ACC112 (cell line): ENCODE data around the gene CFDP1.

Source experiments
- H2AFZ ChIP-seq: fragments of 200-600 bp; sonication (generic); one replicate; pipeline ENCODE4 v1.6.0; 2017; ENCODE audit warnings: antibody characterized with exemption, low read length; ENCODE audit not compliant: unreplicated experiment
- H3K27ac ChIP-seq: fragments of 200-600 bp; sonication (generic); 2 replicates; pipeline ENCODE4 v1.5.1; 2014; ENCODE audit warnings: low read depth, mild to moderate bottlenecking, antibody characterized with exemption, low read length, moderate library complexity
- H3K27me3 ChIP-seq: fragments of 200-600 bp; sonication (generic); 2 replicates; pipeline ENCODE4 v1.6.1; 2014; ENCODE audit warnings: mild to moderate bottlenecking, antibody characterized with exemption, low read length, moderate library complexity, mixed read lengths; ENCODE audit not compliant: insufficient read depth
- H3K36me3 ChIP-seq: fragments of 200-600 bp; sonication (generic); 2 replicates; pipeline ENCODE4 v1.6.1; 2016; ENCODE audit warnings: mild to moderate bottlenecking, antibody characterized with exemption, low read length, moderate library complexity, mixed read lengths; ENCODE audit not compliant: insufficient read depth
- H3K4me1 ChIP-seq: fragments of 200-600 bp; sonication (generic); one replicate; pipeline ENCODE4 v1.6.1; 2016; ENCODE audit warnings: low read length, mixed read lengths; ENCODE audit not compliant: insufficient read depth, unreplicated experiment, control insufficient read depth
- H3K4me3 ChIP-seq: fragments of 200-600 bp; sonication (generic); 2 replicates; pipeline ENCODE4 v1.5.1; 2014; ENCODE audit warnings: mild to moderate bottlenecking, low read depth, low read length
- H3K79me2 ChIP-seq: fragments of 200-600 bp; sonication (generic); one replicate; pipeline ENCODE4 v1.6.0; 2016; ENCODE audit warnings: low read length; ENCODE audit not compliant: control insufficient read depth, unreplicated experiment, insufficient read depth

The CFDP1 gene

DNA sequence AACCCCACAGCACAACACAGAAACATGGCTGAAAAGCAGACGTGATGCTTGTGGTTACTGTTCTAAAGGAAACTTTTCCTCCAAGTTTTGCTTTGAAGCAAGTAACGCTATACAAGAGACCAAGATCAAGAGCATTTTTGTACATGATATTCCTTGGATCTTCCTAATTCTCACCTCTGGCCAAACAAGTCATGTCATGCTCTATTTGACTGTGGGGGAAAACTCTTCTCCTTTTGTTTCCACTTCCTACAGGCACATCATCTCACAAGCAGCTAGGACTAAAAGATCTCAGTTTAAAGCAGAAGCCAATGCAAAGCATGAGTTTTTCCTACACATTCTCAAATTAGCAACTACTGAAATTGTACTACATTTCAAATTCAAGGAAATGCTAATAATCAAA is 50.7 kb downstream of the CFDP1 start:
- Histone ChIP-seq H3K79me2 (peaks cover 4% of the 10 kb centered on the region), H3K27ac (no peak overlapping the region)

GRCh38 chr16:75380870-75381269 is 52.4 kb downstream of the CFDP1 start:
- H2AFZ ChIP-seq = no peak overlapping the region
- peak overlapping the region; percentile 95 for H3K27ac ChIP-seq
- H3K36me3 ChIP-seq = peaks cover 4% of the 10 kb centered on the region; the same call in 1 of the 2 replicates
- H3K27me3 ChIP-seq = no peaks in the 10 kb centered on the region
- H3K4me1 ChIP-seq = peaks cover 56% of the 10 kb centered on the region
- peaks cover 4% of the 10 kb centered on the region for H3K79me2 ChIP-seq
- no peak overlapping the region for H3K4me3 ChIP-seq

More for the DNA sequence above, 50.7 kb downstream of the CFDP1 start:
- H2AFZ ChIP-seq = no peak overlapping the region
- H3K4me1 ChIP-seq = peaks cover 49% of the 10 kb centered on the region
- no peaks in the 10 kb centered on the region for H3K27me3 ChIP-seq
- H3K4me3 ChIP-seq = no peak overlapping the region
- no peaks in the 10 kb centered on the region for H3K36me3 ChIP-seq

GRCh38 chr16:75379911-75380847 is 53.1 kb downstream of the CFDP1 start:
- Histone ChIP-seq H2AFZ (no peak overlapping the region), H3K27me3 (no peaks in the 10 kb centered on the region), H3K36me3 (peaks cover 4% of the 10 kb centered on the region; the same call in 1 of the 2 replicates), H3K27ac (peak overlapping the region; percentile 95), H3K4me3 (no peak overlapping the region), H3K4me1 (peaks cover 53% of the 10 kb centered on the region), H3K79me2 (peaks cover 4% of the 10 kb centered on the region)

- Histone ChIP-seq H2AFZ (no peak overlapping the region), H3K4me3 (no peak overlapping the region), H3K27ac (peak overlapping the region; percentile 95), H3K36me3 (peaks cover 4% of the 10 kb centered on the region; the same call in 1 of the 2 replicates), H3K79me2 (peaks cover 4% of the 10 kb centered on the region), H3K27me3 (no peaks in the 10 kb centered on the region), H3K4me1 (peaks cover 53% of the 10 kb centered on the region)
Observed at GRCh38 chr16:75379339-75379738, 54.0 kb downstream of the CFDP1 start.

DNA sequence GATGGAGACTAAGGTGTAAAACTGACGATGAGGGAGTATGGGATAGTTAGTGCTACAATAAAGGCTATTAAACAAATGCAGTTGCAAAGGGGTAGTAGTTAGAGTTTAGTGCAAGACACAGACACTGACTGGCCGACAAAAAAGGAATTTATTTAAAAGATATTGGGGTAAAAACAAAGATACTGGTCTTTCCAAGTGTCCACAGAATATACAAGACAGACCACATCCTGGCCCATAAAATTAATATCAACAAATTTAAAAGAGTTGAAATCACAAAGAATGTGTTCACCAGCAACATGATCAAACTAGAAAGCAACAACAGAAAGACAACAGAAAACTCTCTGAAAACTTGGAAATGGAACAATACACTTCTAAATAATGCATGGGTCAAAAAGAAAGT is 54.7 kb downstream of the CFDP1 start:
- H3K27ac ChIP-seq = peak overlapping the region; percentile 95
- peaks cover 4% of the 10 kb centered on the region; the same call in 1 of the 2 replicates for H3K36me3 ChIP-seq
- H3K27me3 ChIP-seq = no peaks in the 10 kb centered on the region
- H3K4me1 ChIP-seq = peaks cover 53% of the 10 kb centered on the region
- no peak overlapping the region for H2AFZ ChIP-seq
- H3K4me3 ChIP-seq = peak overlapping the region; percentile 43; the same call in 1 of the 2 replicates
- H3K79me2 ChIP-seq = peaks cover 4% of the 10 kb centered on the region

DNA sequence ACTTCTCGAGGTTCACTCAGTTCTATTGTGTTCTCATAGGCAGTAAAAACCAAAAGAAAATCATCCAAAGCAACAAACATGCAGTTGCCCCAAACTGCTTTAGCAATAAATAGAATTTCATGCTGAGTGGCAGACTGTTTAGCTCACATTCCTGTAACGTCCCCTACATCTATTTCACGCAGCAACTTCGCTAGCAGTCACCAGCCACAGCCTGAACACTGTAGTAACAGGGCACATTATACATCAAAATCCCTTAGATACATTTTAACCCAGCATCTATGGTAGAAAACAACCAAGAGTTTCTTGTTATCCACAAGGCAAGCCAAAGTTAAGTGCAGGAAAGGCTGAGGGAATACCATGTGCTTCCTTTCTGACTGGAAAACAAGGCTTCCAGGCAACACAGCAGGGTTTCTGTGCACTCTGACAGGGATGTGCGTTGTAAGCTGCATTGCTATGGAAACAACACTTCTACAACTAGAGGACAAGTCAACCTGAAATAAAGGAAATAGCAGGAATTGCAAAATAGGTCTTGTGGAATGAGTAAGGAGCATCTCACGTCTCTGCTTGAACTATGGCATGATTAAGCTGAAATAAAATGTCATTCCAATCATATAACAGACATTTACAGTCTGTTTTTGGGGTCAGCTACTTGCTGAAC is 55.4 kb downstream of the CFDP1 start:
- peaks cover 4% of the 10 kb centered on the region; the same call in 1 of the 2 replicates for H3K36me3 ChIP-seq

DNA sequence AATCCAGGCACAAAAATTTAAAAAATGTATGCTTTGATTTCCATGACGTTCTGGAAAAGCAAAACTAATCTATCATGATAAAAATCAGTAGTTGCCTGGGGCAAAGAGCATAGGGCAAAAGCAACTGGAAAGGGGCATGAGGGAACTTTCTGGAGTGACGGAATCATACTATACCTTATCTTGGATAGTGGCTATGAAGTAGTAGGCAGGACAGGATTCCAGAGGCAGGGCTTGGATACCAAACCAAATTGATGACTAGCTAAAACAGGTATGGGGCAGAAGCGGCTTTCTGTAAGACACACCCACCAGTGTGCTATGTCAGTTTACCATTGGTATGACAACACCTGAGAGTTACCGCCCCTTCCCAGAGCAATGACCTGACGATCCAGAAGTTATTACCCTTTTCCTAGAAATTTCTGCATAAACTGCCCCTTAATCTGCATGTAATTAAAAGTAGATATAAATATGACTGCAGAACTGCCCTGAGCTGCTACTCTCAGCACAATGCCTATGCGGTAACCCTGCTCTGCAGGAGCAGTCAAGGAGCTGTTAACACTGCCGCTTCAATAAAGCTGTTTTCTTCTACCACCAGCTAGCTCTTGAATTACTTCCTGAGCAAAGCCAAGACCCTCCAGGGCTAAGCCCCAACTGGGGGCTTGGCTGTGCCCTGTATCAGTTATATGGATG is 56.7 kb downstream of the CFDP1 start:
- Histone ChIP-seq H3K27ac (peak overlapping the region; percentile 95), H3K27me3 (no peaks in the 10 kb centered on the region), H3K79me2 (no peaks in the 10 kb centered on the region), H2AFZ (no peak overlapping the region), H3K4me1 (peaks cover 62% of the 10 kb centered on the region), H3K36me3 (peaks cover 4% of the 10 kb centered on the region; the same call in 1 of the 2 replicates), H3K4me3 (no peak overlapping the region)

More for the DNA sequence above, 55.4 kb downstream of the CFDP1 start:
- peaks cover 57% of the 10 kb centered on the region for H3K4me1 ChIP-seq
- peak overlapping the region; percentile 95 for H3K27ac ChIP-seq
- no peaks in the 10 kb centered on the region for H3K27me3 ChIP-seq
- peak overlapping the region; percentile 43; the same call in 1 of the 2 replicates for H3K4me3 ChIP-seq
- H2AFZ ChIP-seq = no peak overlapping the region
- peaks cover 1% of the 10 kb centered on the region for H3K79me2 ChIP-seq

- peaks cover 4% of the 10 kb centered on the region; the same call in 1 of the 2 replicates for H3K36me3 ChIP-seq
- peaks cover 49% of the 10 kb centered on the region for H3K4me1 ChIP-seq
- no peak overlapping the region for H3K4me3 ChIP-seq
- H3K79me2 ChIP-seq = no peaks in the 10 kb centered on the region
- no peak overlapping the region for H3K27ac ChIP-seq
- no peak overlapping the region for H2AFZ ChIP-seq
- H3K27me3 ChIP-seq = no peaks in the 10 kb centered on the region
Observed at GRCh38 chr16:75374388-75374787, 58.9 kb downstream of the CFDP1 start.

- peaks cover 29% of the 10 kb centered on the region for H3K4me1 ChIP-seq
- no peak overlapping the region for H2AFZ ChIP-seq
- no peaks in the 10 kb centered on the region for H3K27me3 ChIP-seq
- no peaks in the 10 kb centered on the region for H3K79me2 ChIP-seq
- no peak overlapping the region for H3K4me3 ChIP-seq
- peak overlapping the region; percentile 43 for H3K27ac ChIP-seq
- H3K36me3 ChIP-seq = peaks cover 4% of the 10 kb centered on the region; the same call in 1 of the 2 replicates
Observed at GRCh38 chr16:75372236-75372856, 61.0 kb downstream of the CFDP1 start.

GRCh38 chr16:75371171-75371570 is 62.1 kb downstream of the CFDP1 start:
- Histone ChIP-seq H3K36me3 (no peaks in the 10 kb centered on the region; the same call in 1 of the 2 replicates), H2AFZ (no peak overlapping the region), H3K4me3 (no peak overlapping the region), H3K4me1 (peaks cover 25% of the 10 kb centered on the region), H3K79me2 (no peaks in the 10 kb centered on the region), H3K27me3 (no peaks in the 10 kb centered on the region), H3K27ac (peak overlapping the region; percentile 43)
